Measurements from ENCODE around the gene PCSK4. TPM values are rescaled to one million over a fixed set of nuclear protein-coding genes. Genes with fewer than 3 reads are reported as not detected.

Gene PCSK4
- total RNA-seq, 1 donor from 2014 or later, result 12.4 TPM

DNA sequence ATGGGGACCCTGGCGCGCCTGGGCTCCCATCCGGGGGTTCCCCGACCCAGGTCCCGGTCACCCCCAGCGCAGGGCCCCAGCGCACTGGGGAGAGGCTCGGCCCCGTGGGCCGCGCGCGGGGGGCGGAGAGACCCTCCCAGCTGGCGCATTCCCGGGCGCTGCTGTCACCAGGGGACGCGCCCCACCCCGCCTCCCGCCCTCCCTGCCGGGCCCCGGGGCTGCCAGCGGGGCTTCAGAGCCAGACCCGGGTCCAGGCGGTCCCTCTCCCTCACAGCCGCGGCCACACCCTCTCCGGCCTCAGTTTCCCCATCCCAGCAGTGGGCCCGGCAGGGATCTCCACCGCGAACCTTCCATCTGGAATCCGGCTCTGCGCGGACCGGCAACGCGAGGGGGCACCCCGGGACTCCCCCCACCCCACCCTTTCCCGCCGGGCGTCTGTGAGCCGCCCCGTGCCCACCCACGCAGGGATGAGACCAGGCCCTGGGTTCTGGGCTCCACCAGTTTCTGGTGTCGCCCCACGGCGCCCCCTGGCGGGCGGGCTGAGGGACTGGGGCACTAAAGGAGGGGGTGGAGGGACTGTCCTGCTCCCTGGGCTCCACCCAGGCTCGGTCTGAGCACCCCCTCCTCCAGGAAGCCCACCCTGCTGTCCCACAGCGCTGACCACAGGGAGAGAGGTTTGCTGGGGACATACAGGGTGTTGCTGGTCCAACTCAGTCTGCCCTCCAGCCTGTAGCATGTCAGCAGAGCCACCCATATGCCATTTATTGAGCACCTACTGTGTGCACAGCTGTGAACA, 23.5 kb upstream of the PCSK4 start:
- DNase-seq (ENCODE audit: extremely low spot score, unreplicated experiment), result no peak

DNA sequence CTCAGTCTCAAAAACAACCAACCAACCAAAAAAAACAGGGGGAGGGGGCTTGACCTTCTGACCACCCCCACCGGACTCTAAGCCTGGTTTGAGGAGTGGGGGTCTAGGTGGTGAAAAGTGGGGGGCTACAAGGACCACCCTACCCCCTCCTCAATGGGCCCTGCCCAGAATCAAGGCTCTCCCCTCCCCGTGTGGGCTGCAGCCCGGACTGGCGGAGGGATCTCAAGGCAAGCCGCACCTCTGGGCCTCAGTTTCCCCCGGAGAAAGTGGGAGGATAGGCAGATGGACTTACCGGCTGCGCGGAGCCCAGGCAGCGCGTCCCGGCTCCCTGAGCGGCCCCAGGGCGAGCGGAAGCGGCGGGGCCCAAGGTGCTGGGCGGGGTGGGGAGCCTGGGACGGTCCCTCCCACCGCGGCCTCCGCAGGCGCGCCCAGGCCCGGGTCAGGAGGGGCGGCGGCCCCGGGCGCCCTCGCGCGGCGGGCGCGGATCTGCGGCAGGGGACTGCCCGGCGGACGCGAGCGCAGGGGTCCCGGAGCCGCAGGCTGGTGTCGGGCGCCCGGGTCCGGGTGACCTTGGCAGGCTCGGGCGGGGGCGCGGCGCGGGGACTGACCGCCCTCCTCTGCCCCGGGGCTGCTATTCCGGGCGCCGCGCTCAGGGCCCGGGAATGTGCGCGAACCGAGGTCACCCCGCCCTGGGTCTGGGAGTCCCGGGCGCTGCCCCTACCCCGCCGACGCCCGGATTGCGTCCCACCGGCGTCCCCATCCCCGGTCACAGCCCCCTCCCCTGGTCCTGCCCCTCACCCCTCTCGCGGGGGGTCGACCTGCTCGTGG, 22.7 kb upstream of the PCSK4 start, which contains the start of gene ADAMTSL5:
ADAMTSL5 (minus strand) TSS at position 349 of the 828 bp plus-strand sequence. CDS start 2,076 bp downstream, outside the sequence.
- peaks cover 4% of the 10 kb centered on the region for H3K9me3 Mint-ChIP-seq
- peaks cover 6% of the 10 kb centered on the region for H3K4me1 Mint-ChIP-seq (ENCODE audit: unreplicated experiment)
- peak within 1 kb of the TSS; percentile 72 for H3K4me3 Mint-ChIP-seq
- DNase-seq (ENCODE audit: extremely low spot score, unreplicated experiment), result no peak
- peaks cover 50% of the 10 kb centered on the region for H3K27me3 Mint-ChIP-seq
- TF ChIP-seq, protein P1, sequence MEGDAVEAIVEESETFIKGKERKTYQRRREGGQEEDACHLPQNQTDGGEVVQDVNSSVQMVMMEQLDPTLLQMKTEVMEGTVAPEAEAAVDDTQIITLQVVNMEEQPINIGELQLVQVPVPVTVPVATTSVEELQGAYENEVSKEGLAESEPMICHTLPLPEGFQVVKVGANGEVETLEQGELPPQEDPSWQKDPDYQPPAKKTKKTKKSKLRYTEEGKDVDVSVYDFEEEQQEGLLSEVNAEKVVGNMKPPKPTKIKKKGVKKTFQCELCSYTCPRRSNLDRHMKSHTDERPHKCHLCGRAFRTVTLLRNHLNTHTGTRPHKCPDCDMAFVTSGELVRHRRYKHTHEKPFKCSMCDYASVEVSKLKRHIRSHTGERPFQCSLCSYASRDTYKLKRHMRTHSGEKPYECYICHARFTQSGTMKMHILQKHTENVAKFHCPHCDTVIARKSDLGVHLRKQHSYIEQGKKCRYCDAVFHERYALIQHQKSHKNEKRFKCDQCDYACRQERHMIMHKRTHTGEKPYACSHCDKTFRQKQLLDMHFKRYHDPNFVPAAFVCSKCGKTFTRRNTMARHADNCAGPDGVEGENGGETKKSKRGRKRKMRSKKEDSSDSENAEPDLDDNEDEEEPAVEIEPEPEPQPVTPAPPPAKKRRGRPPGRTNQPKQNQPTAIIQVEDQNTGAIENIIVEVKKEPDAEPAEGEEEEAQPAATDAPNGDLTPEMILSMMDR (conservative IDR thresholded peaks at IDR 0.05), result no peak
- peak within 1 kb of the TSS; percentile 51 for H3K27ac Mint-ChIP-seq
- no peaks in the 10 kb centered on the region for H3K36me3 Mint-ChIP-seq

More for the DNA sequence above, 23.5 kb upstream of the PCSK4 start:
- TF ChIP-seq, protein P1 (conservative IDR thresholded peaks at IDR 0.05), result peak; percentile 72
- H3K4me1 Mint-ChIP-seq (ENCODE audit: unreplicated experiment), result peaks cover 5% of the 10 kb centered on the region
- H3K9me3 Mint-ChIP-seq, result peaks cover 4% of the 10 kb centered on the region
- no peak overlapping the region for H3K27ac Mint-ChIP-seq
- H3K36me3 Mint-ChIP-seq, result no peaks in the 10 kb centered on the region
- peak overlapping the region; percentile 31 for H3K4me3 Mint-ChIP-seq
- H3K27me3 Mint-ChIP-seq, result peaks cover 58% of the 10 kb centered on the region

DNA sequence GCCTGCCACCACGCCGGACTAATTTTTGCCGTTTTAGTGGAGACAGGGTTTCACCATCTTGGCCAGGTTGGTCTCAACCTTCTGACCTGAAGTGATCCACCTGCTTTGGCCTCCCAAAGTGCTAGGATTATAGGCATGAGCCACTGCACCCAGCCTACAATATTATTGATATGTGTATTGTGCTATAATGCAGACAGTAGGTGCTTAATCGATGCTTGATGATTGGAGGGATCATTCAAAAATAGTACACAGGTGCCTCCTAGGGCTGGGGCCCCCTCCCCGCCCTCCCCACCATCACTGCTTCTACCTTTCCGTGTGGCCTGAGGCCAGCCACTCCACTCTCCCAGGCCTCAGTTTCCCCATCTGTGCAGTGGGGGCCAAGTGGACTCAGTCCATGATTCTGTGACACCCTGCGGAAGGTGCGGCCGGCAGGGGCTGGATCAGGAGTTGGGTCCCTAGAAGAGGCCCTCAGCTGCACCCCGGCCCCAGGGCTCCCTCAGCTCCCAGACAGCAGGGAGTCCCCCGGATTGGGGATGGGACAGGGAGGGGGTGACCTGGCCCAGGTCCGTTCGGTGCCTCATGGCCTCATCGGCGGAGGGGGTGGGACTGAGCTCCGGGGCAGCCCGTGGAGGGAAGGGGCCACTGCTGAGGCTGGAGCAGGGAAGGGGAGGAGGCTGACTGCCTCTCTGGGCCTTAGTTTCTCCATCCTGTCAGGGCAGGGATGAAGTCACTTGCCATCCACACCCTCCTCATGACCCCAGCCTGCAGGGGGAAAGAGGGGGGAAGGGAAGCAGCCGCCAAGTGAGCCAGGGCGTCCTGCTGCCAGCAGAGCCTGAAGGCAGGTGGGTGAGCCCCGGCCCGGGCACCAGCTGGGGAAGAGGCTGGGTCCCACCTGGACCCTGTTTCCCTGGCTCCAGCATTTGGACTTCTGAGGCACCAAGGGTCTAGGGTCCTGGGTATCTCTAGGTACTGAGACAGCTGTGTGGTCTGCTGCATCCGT, 21.5 kb upstream of the PCSK4 start:
- Mint-ChIP-seq H3K4me3 (peak overlapping the region; percentile 72), H3K4me1 (ENCODE audit: unreplicated experiment) (peaks cover 11% of the 10 kb centered on the region), H3K27ac (peak overlapping the region; percentile 34), H3K27me3 (peaks cover 48% of the 10 kb centered on the region), H3K9me3 (peaks cover 7% of the 10 kb centered on the region), H3K36me3 (no peaks in the 10 kb centered on the region)
- DNase-seq (ENCODE audit: extremely low spot score, unreplicated experiment), result peak; percentile 67
- TF ChIP-seq, protein P1 (conservative IDR thresholded peaks at IDR 0.05), result no peak

DNA sequence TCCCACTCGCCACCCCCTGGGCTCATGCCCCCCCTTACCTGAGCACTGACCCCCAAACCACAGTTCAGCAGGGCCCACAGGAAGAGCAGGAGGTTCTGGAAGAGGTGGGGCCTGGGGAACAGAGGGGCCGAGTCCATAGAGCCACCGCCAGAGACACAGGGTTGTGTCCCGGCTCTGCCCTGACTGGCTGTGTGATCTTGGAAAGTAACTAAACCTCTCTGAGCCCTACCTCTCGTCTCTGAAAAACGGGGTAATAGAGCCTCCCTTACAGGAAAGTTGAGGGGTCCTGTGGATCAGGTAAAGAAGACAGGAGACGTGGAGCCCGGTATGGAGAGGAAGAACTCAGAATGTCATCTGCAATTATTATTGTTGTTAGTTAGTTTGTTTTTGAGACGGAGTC, 20.7 kb upstream of the PCSK4 start:
- TF ChIP-seq, protein P1 (conservative IDR thresholded peaks at IDR 0.05), result no peak
- Mint-ChIP-seq H3K27me3 (peaks cover 42% of the 10 kb centered on the region), H3K4me1 (ENCODE audit: unreplicated experiment) (peaks cover 11% of the 10 kb centered on the region), H3K9me3 (peaks cover 3% of the 10 kb centered on the region), H3K27ac (peak overlapping the region; percentile 43), H3K4me3 (peak overlapping the region; percentile 43), H3K36me3 (no peaks in the 10 kb centered on the region)
- DNase-seq (ENCODE audit: extremely low spot score, unreplicated experiment), result no peak

DNA sequence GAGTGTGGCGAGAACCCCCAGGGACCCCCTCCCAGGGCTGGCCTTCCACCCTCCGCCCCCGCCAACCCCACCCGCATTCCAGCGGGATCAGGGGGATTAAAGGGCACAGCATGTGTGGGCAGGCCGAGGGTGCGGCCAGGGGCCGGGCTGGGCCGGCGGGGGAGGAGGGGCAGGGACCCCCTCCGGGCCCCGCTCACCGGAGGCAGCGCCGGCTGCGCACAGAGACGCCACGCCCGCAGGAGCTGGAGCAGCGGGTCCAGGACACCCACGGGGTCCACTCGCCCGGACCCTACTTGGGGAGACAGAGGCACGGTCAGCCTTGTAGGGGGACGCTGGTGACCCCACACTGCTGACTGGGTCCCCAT, 20.3 kb upstream of the PCSK4 start:
- TF ChIP-seq, protein P1 (conservative IDR thresholded peaks at IDR 0.05), result no peak
- Mint-ChIP-seq H3K27me3 (peaks cover 43% of the 10 kb centered on the region), H3K36me3 (no peaks in the 10 kb centered on the region), H3K4me3 (no peak overlapping the region), H3K9me3 (peaks cover 3% of the 10 kb centered on the region), H3K4me1 (ENCODE audit: unreplicated experiment) (peaks cover 11% of the 10 kb centered on the region), H3K27ac (peak overlapping the region; percentile 43)
- peak; percentile 68 for DNase-seq (ENCODE audit: extremely low spot score, unreplicated experiment)
